ENCODE measurements around the gene USP26.

- TF ChIP-seq TAF1 (IDR thresholded peaks at IDR 0.05; ENCODE audit: borderline replicate concordance, insufficient read depth, low read length) = no peak
- no peak for TF ChIP-seq POLR2AphosphoS5 (IDR thresholded peaks at IDR 0.05; ENCODE audit: low read depth, low read length)
- no peak for TF ChIP-seq REST (IDR thresholded peaks at IDR 0.05; ENCODE audit: insufficient read depth in 1 of 2, low read depth in 2 of 2, low read length in 2 of 2)
- TF ChIP-seq SIN3A (IDR thresholded peaks at IDR 0.05; ENCODE audit: borderline replicate concordance, insufficient read depth, low read length) = no peak
Observed at GRCh38 chrX:132986556-132986955, 110.4 kb downstream of the USP26 start.

Data from PFSK-1 (cell line).